ENCODE measurements around the gene CISH.

CISH gene

DNA sequence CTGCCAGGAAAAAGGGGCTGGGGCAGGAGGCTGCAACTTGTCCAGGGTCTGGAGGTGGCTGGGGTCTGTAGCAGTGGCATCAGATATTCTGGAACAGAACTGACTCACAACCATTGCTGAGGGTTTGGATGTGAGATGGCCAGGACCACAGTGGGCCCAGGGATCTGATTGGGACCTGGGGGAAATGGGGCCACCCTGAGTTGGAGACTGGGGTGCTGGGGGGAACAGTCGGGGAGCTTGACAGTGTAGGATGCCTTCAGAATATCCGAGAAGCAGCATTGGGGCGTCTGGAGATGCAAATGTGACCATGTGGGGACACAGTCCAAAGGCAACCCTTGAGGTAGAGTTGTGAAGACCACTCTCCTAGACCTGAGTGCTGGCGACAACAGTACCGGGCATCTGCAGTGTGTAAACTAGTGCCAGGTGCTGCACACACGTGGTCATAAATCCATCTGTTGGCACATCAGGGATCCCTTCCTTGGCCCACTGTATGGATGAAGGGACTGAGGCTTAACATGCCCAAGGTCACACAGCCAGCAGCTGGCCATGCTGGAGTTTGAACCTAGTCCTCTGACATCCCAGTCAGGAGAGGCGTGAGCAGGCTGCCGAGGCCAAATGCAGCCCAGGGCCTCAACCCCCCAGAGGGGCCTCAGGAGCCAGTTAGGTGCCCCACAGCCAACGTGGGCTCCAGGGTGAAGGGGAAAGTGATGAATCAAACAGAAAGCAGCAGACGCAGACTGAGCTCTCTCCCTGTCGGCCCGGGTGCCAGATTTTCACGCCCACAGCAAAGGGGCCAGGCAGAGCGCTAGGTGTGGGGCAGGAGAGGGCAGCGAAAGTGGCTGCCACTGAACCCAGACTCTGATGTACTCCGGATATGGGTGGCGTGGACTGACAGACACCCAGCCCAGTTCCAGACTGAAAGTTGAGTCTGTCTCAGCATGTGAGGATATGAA, 23.5 kb downstream of the CISH start:
- H3K4me3 ChIP-seq (ENCODE audit: low read depth, low read length) = no peak overlapping the region
- TF ChIP-seq, protein P1, sequence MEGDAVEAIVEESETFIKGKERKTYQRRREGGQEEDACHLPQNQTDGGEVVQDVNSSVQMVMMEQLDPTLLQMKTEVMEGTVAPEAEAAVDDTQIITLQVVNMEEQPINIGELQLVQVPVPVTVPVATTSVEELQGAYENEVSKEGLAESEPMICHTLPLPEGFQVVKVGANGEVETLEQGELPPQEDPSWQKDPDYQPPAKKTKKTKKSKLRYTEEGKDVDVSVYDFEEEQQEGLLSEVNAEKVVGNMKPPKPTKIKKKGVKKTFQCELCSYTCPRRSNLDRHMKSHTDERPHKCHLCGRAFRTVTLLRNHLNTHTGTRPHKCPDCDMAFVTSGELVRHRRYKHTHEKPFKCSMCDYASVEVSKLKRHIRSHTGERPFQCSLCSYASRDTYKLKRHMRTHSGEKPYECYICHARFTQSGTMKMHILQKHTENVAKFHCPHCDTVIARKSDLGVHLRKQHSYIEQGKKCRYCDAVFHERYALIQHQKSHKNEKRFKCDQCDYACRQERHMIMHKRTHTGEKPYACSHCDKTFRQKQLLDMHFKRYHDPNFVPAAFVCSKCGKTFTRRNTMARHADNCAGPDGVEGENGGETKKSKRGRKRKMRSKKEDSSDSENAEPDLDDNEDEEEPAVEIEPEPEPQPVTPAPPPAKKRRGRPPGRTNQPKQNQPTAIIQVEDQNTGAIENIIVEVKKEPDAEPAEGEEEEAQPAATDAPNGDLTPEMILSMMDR (IDR thresholded peaks at IDR 0.05; ENCODE audit: low read depth, low read length) = no peak

DNA sequence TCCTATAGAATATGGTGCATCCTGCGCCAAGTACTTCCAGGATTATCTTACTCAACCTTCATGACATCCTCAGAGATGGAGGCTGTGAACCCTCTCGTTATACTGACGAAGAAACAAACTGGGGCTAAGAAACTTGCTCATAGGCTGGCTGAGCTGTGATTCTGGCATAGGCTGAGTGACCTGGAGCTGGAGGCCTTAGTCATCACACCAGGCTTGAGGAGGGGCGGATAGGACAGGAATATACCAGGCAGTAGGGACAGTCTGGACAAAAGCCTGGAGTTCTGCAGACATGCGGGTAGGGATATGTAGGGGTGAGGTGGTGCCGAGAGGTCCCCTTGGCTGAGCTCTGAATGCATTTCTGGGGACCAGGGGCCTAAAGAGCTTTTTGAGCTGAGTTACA, 24.2 kb downstream of the CISH start:
- TF ChIP-seq, protein P1 (IDR thresholded peaks at IDR 0.05; ENCODE audit: low read depth, low read length) = no peak

DNA sequence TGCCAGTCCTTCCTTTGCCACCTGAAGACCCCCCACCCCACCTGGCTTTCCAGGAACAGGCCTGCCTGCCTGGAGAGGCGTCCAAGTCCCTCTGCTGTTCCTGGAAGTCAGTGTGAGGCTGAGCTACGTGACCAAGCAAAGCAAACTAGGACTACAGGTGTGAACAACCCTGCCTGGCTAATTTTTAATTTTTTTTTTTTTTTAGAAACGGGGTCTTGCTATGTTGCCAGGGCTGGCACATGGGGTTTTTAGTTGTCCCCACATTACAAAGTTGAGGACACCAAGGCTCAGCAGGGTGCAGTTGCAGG, 24.9 kb downstream of the CISH start:
- H3K4me3 ChIP-seq (ENCODE audit: low read depth, low read length) = no peak overlapping the region
- TF ChIP-seq, protein P1 (IDR thresholded peaks at IDR 0.05; ENCODE audit: low read depth, low read length) = no peak

More for the DNA sequence above, 24.2 kb downstream of the CISH start:
- H3K4me3 ChIP-seq (ENCODE audit: low read depth, low read length) = no peak overlapping the region

DNA sequence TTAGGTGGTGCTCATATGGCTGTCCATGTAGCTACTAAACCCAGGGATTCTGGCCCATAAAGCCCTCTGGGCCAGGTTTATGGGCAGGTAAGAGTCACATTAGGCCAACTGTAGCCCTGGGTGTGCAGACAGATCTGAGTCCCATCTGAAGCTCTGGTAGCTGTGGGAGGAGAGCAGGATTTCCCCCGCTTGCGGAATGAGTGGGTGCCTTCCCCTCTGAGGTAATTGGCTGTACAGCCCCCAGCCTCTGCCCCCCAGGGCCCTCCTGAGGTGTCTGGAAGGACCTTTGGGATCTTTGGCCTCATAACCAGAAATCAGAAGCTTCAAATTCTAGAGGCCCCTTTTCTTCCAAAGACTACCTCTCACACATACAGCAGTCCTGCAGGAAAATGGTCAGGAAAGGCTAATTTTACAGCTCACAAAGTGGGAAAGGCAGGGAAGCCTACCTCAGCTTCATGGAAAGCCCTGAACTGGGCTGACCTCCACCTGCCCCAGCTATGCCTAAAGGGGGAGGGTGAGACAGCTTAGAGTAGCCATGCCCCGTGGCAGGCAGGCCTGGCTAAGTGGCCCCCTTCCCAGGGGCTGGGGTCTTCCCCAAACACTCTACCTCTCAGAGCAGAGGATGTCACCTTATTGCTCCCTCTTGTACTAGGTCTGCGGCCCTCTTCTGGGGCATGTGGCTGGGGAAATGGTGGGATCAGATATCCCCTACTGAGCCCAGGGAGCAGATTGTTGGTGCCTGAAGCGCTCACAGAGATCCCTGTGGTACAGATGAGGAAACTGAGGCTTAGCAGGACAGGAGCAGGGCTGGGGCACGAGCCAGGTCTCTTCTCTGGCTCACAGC, 25.4 kb downstream of the CISH start:
- H3K4me3 ChIP-seq (ENCODE audit: low read depth, low read length) = no peak overlapping the region
- TF ChIP-seq, protein P1 (IDR thresholded peaks at IDR 0.05; ENCODE audit: low read depth, low read length) = no peak

DNA sequence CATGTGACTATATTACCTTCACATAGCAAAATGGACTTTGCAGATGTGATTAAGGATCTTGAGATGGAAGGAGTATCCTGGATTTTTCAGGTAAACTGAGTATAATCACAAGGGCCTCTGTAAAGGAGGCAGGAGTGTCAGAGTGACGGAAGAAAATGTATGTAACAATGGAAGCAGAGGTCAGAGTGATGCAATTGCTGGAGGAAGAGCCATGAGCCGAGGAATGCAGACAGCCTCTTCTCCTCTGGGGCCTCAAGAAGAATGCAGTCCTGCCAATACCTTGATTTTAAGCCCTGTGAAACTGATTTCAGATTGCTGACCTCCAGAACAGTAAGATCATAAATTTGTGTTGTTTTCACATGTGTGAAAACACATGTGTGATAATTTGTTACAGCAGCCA, 27.2 kb downstream of the CISH start:
- H3K4me3 ChIP-seq (ENCODE audit: low read depth, low read length) = no peak overlapping the region
- TF ChIP-seq, protein P1 (IDR thresholded peaks at IDR 0.05; ENCODE audit: low read depth, low read length) = no peak

DNA sequence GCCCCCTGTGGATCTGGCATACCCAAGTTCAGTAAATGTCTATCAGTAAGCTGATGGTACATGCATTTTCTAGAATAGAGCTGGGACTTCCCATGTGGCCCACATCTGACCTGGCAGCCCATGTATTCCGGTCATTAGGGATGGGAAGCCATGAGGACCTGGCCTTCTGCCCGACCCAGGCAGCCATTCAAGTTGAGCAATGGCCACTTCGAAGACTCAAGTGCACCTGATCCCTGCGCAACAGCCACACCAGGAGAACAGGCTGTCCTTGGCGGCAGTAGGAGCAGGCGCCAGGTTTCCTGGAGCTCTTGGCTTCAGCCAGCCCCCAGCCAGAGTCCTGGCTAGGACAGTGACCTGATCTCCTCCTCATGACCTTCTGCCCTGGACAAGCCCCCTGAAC, 27.7 kb downstream of the CISH start:
- H3K4me3 ChIP-seq (ENCODE audit: low read depth, low read length) = no peak overlapping the region
- TF ChIP-seq, protein P1 (IDR thresholded peaks at IDR 0.05; ENCODE audit: low read depth, low read length) = no peak

DNA sequence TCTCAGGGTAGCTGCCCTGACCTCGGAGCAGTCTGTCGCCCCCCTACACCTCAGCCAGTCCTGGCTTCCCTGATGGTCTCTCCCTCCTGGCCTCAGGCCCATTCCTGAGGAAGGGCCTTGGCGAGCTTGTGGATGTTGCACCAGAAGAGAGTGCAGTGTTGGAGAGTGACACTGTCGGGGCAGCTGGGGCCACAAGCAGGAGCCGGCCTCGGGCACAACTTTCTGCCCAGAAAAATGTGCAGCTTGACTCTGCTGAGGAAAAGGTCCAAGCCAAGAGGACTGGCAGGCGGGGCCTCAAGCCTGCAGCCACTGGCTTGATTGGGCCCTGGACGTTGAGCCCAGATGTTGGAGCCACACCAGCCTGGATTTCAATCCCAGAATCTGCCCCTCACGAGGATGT, 29.5 kb downstream of the CISH start:
- no peak overlapping the region for H3K4me3 ChIP-seq (ENCODE audit: low read depth, low read length)
- TF ChIP-seq, protein P1 (IDR thresholded peaks at IDR 0.05; ENCODE audit: low read depth, low read length) = no peak
